Skeletal muscle tissue (tissue), 4 donors: Measurements from ENCODE around the gene FIBCD1. TPM values are rescaled to one million over a fixed set of nuclear protein-coding genes. Genes with fewer than 3 reads are reported as not detected.
"Not testable (repeated sequence)": the region's sequence is repeated elsewhere in the genome, so short reads cannot be mapped to it uniquely, and the experiment has no call there.

Experiments used
- H3K27ac ChIP-seq: one replicate; pipeline ENCODE4 v1.7.0; 2013; ENCODE audit warnings: mild to moderate bottlenecking, low read depth, low read length, inconsistent platforms
- H3K27me3 ChIP-seq, 3 donors: one replicate each; pipeline ENCODE4 v1.7.0; 2013; ENCODE audit warnings: low read length in 3 of 3; ENCODE audit not compliant: control insufficient read depth in 3 of 3, insufficient read depth in 3 of 3
- H3K36me3 ChIP-seq, 3 donors: one replicate each; pipeline ENCODE4 v1.7.0; 2013; ENCODE audit warnings: low read length in 3 of 3; ENCODE audit not compliant: control insufficient read depth in 3 of 3, insufficient read depth in 3 of 3
- H3K4me1 ChIP-seq, 3 donors: one replicate each; pipeline ENCODE4 v1.7.0; 2013; ENCODE audit warnings: low read length in 3 of 3, mild to moderate bottlenecking in 3 of 3; ENCODE audit not compliant: control insufficient read depth in 3 of 3, insufficient read depth in 3 of 3
- H3K4me3 ChIP-seq, 3 donors: one replicate each; pipeline ENCODE4 v1.7.0; 2013; ENCODE audit warnings: low read length in 3 of 3
- H3K9ac ChIP-seq, 3 donors: one replicate each; pipeline ENCODE4 v1.7.0; 2013; ENCODE audit warnings: low read length in 3 of 3, mild to moderate bottlenecking in 3 of 3, moderate library complexity in 2 of 3, low read depth in 1 of 3
- H3K9me3 ChIP-seq, 3 donors: one replicate each; pipeline ENCODE4 v1.7.0; 2013; ENCODE audit warnings: low read length in 3 of 3; ENCODE audit not compliant: control insufficient read depth in 3 of 3
- total RNA-seq: library from RNA; depleted of rRNA; stranded (reverse); fragments of >200 nt; gene quantifications from one replicate; pipeline ENCODE4 v1.2.3, GENCODE V29; 2014
- donor health status: Osteomylitis.

FIBCD1 gene
- total RNA-seq, 1 donor from 2014 or later: not detected

- not testable (repeated sequence) for H3K4me3 ChIP-seq, H3K9me3 ChIP-seq, H3K9ac ChIP-seq, H3K4me1 ChIP-seq, H3K36me3 ChIP-seq, H3K27ac ChIP-seq
- H3K27me3 ChIP-seq: peaks cover 19 to 55% (median 40%) of the 10 kb centered on the region in 3 donors
These were observed 29.0 kb downstream of the FIBCD1 start for GRCh38 chr9:130910041-130910440.

DNA sequence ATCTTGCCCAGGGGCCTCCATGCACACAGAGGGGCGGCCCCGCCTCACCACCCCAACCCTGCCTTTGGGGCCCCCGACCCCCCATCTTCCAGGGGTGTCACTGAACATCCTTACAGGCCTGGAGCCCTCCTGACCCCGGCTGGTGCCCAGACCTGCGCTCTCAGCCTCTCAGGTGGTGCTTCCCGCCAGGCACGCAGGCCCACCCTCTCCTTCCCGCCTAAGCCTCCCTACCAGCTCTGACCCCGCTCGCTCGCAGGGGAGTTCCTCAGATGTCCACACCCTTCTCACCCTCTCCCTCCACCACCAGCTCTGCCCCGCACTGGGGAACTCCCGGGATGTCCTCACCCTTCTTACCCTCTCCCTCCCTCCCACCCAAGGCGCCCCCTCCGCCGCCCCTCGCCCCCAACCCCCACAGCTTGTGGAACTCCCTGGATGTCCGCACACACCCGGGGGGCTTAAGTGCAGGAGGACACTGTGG lies 30.1 kb downstream of the FIBCD1 start:
- H3K4me3 ChIP-seq: no peak overlapping the region
- peaks cover 0 to 4% (median 0%) of the 10 kb centered on the region in 3 donors for H3K4me1 ChIP-seq
- H3K27ac ChIP-seq: no peak overlapping the region
- peaks cover 16 to 50% (median 33%) of the 10 kb centered on the region in 3 donors for H3K27me3 ChIP-seq
- H3K9ac ChIP-seq: no peak overlapping the region
- H3K36me3 ChIP-seq: no peaks in the 10 kb centered on the region
- no peaks in the 10 kb centered on the region for H3K9me3 ChIP-seq

DNA sequence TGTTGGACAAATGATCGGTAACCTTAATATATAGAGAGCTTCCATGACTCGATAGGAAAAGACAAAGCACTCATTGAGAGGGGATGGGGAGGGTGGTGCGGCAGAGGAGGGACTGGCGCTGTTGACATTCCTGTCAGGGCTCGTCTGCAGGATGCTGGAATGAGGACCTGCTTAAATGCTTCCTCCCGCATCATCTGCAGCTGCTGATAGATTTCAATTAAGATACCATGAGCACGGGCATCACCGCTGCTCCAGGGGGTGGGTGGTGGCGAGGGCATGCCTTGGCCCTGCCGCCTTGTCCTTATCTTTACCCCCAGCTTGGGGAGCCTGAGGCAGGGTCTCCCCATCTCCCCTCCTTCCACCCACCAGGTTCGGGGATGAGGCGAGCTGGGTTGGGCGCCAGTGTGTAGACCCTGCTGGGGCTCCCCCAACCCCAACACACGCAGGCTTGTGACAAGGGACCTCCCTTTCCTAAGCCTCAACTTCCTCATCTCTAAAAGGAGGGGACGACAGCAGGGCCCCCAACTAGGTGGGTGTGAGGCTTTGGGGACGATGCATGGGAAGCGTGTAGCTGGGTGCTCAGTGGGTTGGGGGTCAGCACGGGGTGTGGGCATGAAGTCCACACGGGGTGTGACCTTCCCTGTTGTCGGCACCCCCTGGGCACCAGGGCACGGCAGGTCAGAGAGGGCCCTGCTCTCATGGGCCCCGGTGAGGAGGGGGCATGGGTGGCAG lies 30.7 kb downstream of the FIBCD1 start:
- Histone ChIP-seq H3K27me3 (peaks cover 17 to 50% (median 32%) of the 10 kb centered on the region in 3 donors), H3K4me3 (no peak overlapping the region), H3K36me3 (no peaks in the 10 kb centered on the region), H3K9ac (no peak overlapping the region), H3K27ac (no peak overlapping the region), H3K9me3 (no peaks in the 10 kb centered on the region), H3K4me1 (peaks cover 0 to 2% (median 0%) of the 10 kb centered on the region in 3 donors)

DNA sequence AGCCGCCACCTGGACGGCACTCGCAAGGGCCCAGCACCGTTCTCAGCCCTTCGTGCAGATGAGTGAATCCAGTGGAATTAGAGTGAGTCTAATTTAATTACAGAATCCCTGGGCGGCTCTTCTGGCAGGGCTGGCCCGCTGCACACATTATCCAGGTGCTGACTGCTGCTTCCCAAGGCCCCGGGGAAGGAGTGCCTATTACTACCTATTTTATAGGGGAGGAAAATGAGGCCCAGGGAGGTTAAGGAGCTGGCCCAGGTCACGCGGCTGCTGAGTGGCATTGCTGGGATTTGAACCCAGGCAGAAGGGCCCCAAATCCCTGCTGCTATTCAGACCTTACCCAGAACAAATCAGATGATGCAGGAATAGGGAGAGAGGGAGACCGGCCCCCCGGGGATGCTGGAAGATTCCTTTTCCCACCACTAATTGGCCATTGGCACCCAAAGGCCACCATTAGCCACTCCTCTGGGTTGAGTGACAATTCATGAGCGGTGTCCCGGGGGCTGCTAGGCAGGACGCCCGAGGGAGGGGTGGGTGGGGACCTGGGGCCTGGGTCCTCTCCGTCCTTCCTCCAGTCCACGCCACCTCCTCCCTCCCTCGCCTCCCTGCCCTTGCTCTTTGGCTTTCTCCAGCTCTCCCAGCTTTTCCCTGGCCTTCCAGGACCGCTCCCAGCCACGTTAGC lies 32.2 kb downstream of the FIBCD1 start:
- H3K36me3 ChIP-seq: no peaks in the 10 kb centered on the region
- peaks cover 29 to 61% (median 43%) of the 10 kb centered on the region in 3 donors for H3K27me3 ChIP-seq
- H3K27ac ChIP-seq: no peak overlapping the region
- no peak overlapping the region for H3K9ac ChIP-seq
- H3K4me1 ChIP-seq: no peaks in the 10 kb centered on the region
- H3K9me3 ChIP-seq: no peaks in the 10 kb centered on the region
- no peak overlapping the region for H3K4me3 ChIP-seq

- no peaks in the 10 kb centered on the region for H3K36me3 ChIP-seq
- H3K9ac ChIP-seq: no peak overlapping the region
- no peaks in the 10 kb centered on the region for H3K4me1 ChIP-seq
- H3K9me3 ChIP-seq: no peaks in the 10 kb centered on the region
- H3K27ac ChIP-seq: no peak overlapping the region
- H3K27me3 ChIP-seq: peaks cover 30 to 62% (median 44%) of the 10 kb centered on the region in 3 donors
- no peak overlapping the region for H3K4me3 ChIP-seq
These were observed 32.9 kb downstream of the FIBCD1 start for GRCh38 chr9:130905902-130906734.

GRCh38 chr9:130905125-130905901 lies 33.7 kb downstream of the FIBCD1 start:
- H3K9ac ChIP-seq: no peak overlapping the region
- H3K36me3 ChIP-seq: no peaks in the 10 kb centered on the region
- H3K27me3 ChIP-seq: peaks cover 38 to 66% (median 52%) of the 10 kb centered on the region in 3 donors
- no peak overlapping the region for H3K4me3 ChIP-seq
- H3K27ac ChIP-seq: no peak overlapping the region
- no peaks in the 10 kb centered on the region for H3K9me3 ChIP-seq
- no peaks in the 10 kb centered on the region for H3K4me1 ChIP-seq

GRCh38 chr9:130904070-130905044 lies 34.7 kb downstream of the FIBCD1 start:
- H3K27me3 ChIP-seq: peaks cover 38 to 75% (median 61%) of the 10 kb centered on the region in 3 donors
- H3K4me3 ChIP-seq: no peak overlapping the region
- H3K27ac ChIP-seq: no peak overlapping the region
- H3K9ac ChIP-seq: no peak overlapping the region
- H3K9me3 ChIP-seq: no peaks in the 10 kb centered on the region
- no peaks in the 10 kb centered on the region for H3K4me1 ChIP-seq
- no peaks in the 10 kb centered on the region for H3K36me3 ChIP-seq

DNA sequence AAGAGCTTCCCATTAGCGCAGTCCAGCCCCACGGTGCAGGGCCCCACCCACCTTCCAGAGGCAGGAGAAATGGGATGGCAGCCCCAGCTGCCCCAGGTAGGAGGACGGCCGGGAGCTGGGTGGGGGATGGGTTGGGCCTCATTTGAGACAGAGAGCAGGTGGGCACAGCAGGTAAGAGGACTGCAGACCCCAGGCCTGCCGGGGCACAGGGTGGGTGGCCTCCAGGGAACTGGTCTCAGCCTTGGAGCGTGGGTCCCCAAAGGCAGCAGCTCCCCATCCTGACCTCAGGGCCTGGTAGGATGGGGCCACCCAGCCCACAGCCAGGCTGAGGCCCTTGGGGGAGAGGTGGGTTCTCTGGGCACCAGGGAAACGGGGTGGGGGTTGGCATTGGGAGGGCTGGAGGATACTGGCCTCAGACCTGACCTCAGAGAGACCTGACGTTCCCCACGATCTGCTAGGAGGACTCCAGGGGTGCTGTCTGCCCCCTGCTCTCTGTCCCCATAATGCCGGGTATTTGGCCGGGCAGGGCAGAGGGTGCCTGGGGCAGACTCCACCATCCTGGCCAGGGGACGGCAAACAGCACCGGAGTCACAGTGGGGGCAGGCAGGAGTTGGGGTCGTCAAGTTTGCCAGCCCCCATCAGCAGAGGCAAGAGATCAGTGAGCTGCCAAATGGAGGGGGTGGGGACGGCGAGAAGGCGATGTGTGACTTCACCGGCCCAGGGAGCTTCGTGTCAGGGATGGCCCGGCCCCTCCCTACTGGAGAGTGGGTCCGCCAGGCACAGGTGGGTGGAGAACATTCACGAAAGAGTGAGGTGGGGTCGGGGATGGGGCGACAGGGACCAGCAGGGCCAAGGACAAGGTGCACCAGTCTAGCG lies 35.6 kb downstream of the FIBCD1 start:
- no peaks in the 10 kb centered on the region for H3K4me1 ChIP-seq
- H3K9me3 ChIP-seq: no peaks in the 10 kb centered on the region
- H3K27ac ChIP-seq: no peak overlapping the region
- H3K9ac ChIP-seq: no peak overlapping the region
- H3K27me3 ChIP-seq: peaks cover 39 to 71% (median 58%) of the 10 kb centered on the region in 3 donors
- H3K4me3 ChIP-seq: no peak overlapping the region
- no peaks in the 10 kb centered on the region for H3K36me3 ChIP-seq
